PFSK-1 (cell line): ENCODE measurements around the gene FEM1B. TPM values are rescaled to one million over a fixed set of nuclear protein-coding genes. Genes with fewer than 3 reads are reported as not detected.
A peak's percentile ranks its signal among the peaks of the same experiment; 100 is the strongest.

Experiments
- FOXP2 ChIP-seq: optimal IDR thresholded peaks from 2 replicates; pipeline ENCODE3; 2011; ENCODE audit warnings: borderline replicate concordance, control low read depth, inconsistent platforms; ENCODE audit not compliant: insufficient read depth; ENCODE audit errors: extremely low read length, extremely low read depth
- POLR2AphosphoS5 ChIP-seq: IDR thresholded peaks from 2 replicates; pipeline ENCODE4 v1.6.1; 2012; ENCODE audit warnings: low read depth, mild to moderate bottlenecking, control low read depth, low read length, moderate library complexity
- REST ChIP-seq, 2 experiments: IDR thresholded peaks; 2 replicates each; pipeline versions ENCODE4 v1.6.1 to v1.8.0; 2011 to 2012; ENCODE audit warnings: low read depth in 2 of 2, low read length in 2 of 2, control low read depth in 1 of 2, inconsistent platforms in 1 of 2, mild to moderate bottlenecking in 1 of 2, moderate library complexity in 1 of 2; ENCODE audit not compliant: insufficient read depth in 1 of 2
- SIN3A ChIP-seq: IDR thresholded peaks from 2 replicates; pipeline ENCODE4 v1.6.1; 2012; ENCODE audit warnings: mild to moderate bottlenecking, low read length, moderate library complexity, borderline replicate concordance; ENCODE audit not compliant: insufficient read depth
- TAF1 ChIP-seq: IDR thresholded peaks from 2 replicates; pipeline ENCODE4 v1.6.1; 2012; ENCODE audit warnings: low read length, control low read depth, borderline replicate concordance; ENCODE audit not compliant: insufficient read depth
- polyA plus RNA-seq: library from polyadenylated mRNA; unstranded; fragments of >200 nt; gene quantifications from one replicate; pipeline ENCODE4 v1.2.1, GENCODE V29; 2012; ENCODE audit warnings: low read depth, missing spikeins; ENCODE audit not compliant: insufficient read length

Gene FEM1B
- polyA plus RNA-seq: 43.3 TPM

- TF ChIP-seq POLR2AphosphoS5 (peak; percentile 87), REST (IDR thresholded peaks at IDR 0.05; ENCODE audit: insufficient read depth in 1 of 2, low read depth in 2 of 2, low read length in 2 of 2) (peak; percentile 52 to 66; a peak in 2 of 4 replicates), FOXP2 (no peak), TAF1 (peak; percentile 93), SIN3A (no peak)
Observed at GRCh38 chr15:68277603-68278344, at the start of gene FEM1B. Gene FEM1B, plus strand, starts transcription at chr15:68277745. Its CDS starts 673 bp downstream, at chr15:68278418.

GRCh38 chr15:68228143-68228970, 49.2 kb upstream of the FEM1B start:
- TF ChIP-seq POLR2AphosphoS5 (no peak), REST (IDR thresholded peaks at IDR 0.05; ENCODE audit: insufficient read depth in 1 of 2, low read depth in 2 of 2, low read length in 2 of 2) (no peak), TAF1 (no peak), SIN3A (peak; percentile 55; the same call in 1 of the 2 replicates)

- TF ChIP-seq FOXP2 (no peak), SIN3A (peak; percentile 82; the same call in 1 of the 2 replicates), TAF1 (no peak), REST (IDR thresholded peaks at IDR 0.05; ENCODE audit: insufficient read depth in 1 of 2, low read depth in 2 of 2, low read length in 2 of 2) (no peak)
Observed at GRCh38 chr15:68228971-68229385, 48.6 kb upstream of the FEM1B start.

- 0 out of 2 replicates have a peak, but pooled peaks have one; percentile 32 for TF ChIP-seq TAF1
- TF ChIP-seq POLR2AphosphoS5: peak; percentile 85
- TF ChIP-seq SIN3A: no peak; the same call in 1 of the 2 replicates
- TF ChIP-seq FOXP2: peak; percentile 21
- TF ChIP-seq REST (IDR thresholded peaks at IDR 0.05; ENCODE audit: insufficient read depth in 1 of 2, low read depth in 2 of 2, low read length in 2 of 2): peak in 1 of 2 experiments; percentile 1; a peak in 1 of 4 replicates
Observed at GRCh38 chr15:68229386-68230156, 48.0 kb upstream of the FEM1B start, which contains the start of gene CLN6. Gene CLN6, minus strand, starts transcription at chr15:68229728. Its CDS starts 144 bp downstream, at chr15:68229584.
